HT1080 (cell line): ENCODE data around the gene CDH1. TPM values are rescaled to one million over a fixed set of nuclear protein-coding genes. Genes with fewer than 3 reads are reported as not detected.
A peak's percentile ranks its signal among the peaks of the same experiment; 100 is the strongest.
"Not testable (repeated sequence)": the region's sequence is repeated elsewhere in the genome, so short reads cannot be mapped to it uniquely, and the experiment has no call there.

ENCODE experiments used
- DNase-seq: peaks from one replicate; pipeline ENCODE4 v3.0.0-alpha.2; 2015; ENCODE audit warnings: low read depth
- polyA plus RNA-seq, 2 experiments: library from polyadenylated mRNA; depleted of rRNA; stranded (reverse); fragments of >200 nt; gene quantifications; 2 replicates each; pipeline ENCODE4 v1.2.3, GENCODE V29; 2015
- total RNA-seq: library from RNA; depleted of rRNA; stranded (reverse); fragments of >200 nt; shearing (Covaris generic); gene quantifications from 2 replicates; pipeline ENCODE4 v1.2.3, GENCODE V29; 2014; rRNA removed

The CDH1 gene
- total RNA-seq = not detected in 2 replicates
- not detected in 2 replicates for polyA plus RNA-seq (2015; cell fraction: cytosol; rRNA removed)
- polyA plus RNA-seq (2015; cell fraction: nucleus; rRNA removed) = not detected in 2 replicates

- DNase-seq = no peak
Observed at GRCh38 chr16:68737046-68737729, at the start of gene CDH1. Gene CDH1 (plus strand): TSS chr16:68737292. CDS start chr16:68737416, 124 bp downstream.

GRCh38 chr16:68689921-68690320, 47.2 kb upstream of the CDH1 start:
- DNase-seq = no peak

GRCh38 chr16:68695575-68695974, 41.5 kb upstream of the CDH1 start:
- DNase-seq = no peak

DNA sequence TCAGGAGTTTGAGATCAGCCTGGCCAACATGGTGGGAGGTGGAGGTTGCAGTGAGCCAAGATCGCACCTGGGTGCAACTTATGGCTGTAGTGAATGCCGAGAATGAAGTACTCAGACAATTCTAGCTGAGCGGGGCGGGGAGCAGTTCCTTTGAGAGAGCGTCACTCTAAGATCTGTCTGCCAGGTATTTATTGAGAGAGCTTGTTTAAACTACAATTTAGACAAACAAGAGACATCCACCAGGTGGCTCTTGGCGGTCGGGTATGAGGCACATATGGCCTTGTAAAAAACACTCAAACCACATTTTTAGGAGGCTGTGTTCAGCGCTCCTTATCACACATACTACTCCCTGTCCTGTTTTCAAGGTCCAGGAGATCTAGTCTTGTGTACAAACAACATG, 40.6 kb upstream of the CDH1 start:
- no peak for DNase-seq

- no peak for DNase-seq
Observed at GRCh38 chr16:68698091-68698490, 39.0 kb upstream of the CDH1 start.

GRCh38 chr16:68700120-68700519, 37.0 kb upstream of the CDH1 start:
- no peak for DNase-seq

DNA sequence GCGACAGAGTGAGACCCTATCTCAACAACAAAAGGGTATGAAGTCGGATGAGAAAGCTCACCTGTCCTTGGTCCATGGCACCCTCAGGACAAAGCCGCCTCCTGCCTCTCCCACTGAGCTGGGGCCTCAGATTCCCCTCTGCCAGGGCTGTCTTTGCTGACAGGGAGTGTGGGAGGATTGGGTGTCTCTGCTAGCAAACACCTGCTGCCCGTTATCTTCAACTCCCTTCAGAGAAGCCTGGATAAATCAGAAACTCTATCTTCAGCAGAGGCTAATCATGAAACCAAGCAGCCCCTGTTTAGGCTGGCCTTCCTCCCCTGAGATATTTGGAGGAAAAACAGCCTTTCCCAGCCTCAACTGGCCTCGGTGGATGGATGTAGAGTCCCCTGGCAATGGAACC, 36.3 kb upstream of the CDH1 start:
- no peak for DNase-seq

GRCh38 chr16:68704232-68704867, 32.7 kb upstream of the CDH1 start:
- peak; percentile 67 for DNase-seq

DNA sequence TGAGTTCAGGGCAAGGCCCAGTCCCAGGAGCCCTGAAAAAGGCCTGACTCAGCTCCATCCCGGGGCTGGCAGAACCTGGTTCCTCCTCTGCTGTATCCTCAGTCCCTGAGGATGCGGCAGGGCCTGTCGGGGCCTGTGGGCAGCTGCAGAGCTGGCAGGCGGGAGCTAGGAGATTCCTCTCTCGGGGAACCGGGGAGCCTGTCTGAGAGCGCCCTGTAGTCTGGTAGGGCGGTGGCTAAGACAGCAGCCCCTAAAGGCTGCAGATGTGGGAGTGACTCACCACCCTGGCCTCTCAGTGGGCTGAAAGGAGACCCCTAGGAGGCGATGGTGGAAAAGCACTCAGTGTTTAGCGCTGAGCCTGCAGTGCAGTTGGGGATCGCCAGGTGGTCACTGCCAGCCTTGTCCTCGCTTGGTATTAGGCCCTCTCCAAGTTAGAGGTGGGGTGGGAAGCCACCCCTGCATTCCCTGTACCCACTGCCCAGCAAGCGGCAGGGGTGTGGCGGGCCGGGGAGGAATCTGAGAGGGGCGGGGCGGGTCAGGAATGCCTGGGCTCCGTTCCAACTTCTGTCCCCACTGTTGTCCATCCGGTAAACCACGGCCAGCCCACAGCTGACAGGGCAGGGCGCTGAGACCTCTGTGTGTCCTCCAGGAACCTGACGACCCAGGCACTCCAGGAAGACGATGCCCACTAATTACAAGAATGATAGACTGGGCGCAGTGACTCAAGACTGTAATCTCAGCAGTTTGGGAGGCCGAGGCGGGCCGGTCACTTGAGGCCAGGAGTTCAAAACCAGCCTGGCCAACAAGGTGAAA, 29.5 kb upstream of the CDH1 start:
- DNase-seq = peak; percentile 86

DNA sequence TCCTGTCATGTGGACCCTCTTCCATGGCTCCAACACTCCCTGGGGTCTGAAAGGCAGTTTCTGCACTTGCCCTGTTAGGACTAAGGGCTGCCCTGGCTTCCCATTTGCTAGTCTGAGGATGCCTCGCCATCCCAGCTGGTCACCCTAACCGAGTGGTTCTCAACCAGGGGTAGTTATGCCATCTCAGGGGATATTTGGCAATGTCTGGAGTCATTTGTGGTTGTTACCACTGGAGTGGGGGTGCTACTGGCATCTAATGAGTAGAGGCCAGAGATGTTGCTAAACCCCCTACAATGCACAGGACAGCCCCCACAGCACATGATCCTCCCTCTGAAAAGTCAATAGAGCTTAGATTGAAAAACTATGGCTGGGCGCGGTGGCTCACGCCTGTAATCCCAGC, 26.9 kb upstream of the CDH1 start:
- DNase-seq = no peak

GRCh38 chr16:68711421-68712139, 25.5 kb upstream of the CDH1 start:
- DNase-seq = no peak

- no peak for DNase-seq
Observed at GRCh38 chr16:68713361-68713760, 23.7 kb upstream of the CDH1 start.

DNA sequence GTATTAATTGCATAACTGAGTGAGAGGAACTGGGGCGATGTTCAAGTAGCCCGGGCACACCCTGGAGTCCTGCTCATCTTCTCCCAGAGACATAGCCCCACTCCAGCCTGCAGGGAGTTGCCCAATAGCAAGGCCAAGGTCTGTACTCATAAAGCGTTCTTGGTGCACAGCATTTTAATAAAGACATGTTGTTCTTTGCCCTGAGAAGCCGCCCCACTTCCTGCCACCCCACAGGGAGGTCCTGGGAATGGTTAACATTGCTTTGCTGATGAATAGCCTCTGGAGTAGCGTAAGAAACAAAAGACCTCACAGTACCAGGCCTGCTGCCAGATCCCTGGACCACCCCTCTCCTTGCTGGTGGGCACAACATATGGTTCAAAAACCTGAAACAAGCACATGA, 21.6 kb upstream of the CDH1 start:
- no peak for DNase-seq

GRCh38 chr16:68716516-68716915, 20.6 kb upstream of the CDH1 start:
- not testable (repeated sequence) for DNase-seq

DNA sequence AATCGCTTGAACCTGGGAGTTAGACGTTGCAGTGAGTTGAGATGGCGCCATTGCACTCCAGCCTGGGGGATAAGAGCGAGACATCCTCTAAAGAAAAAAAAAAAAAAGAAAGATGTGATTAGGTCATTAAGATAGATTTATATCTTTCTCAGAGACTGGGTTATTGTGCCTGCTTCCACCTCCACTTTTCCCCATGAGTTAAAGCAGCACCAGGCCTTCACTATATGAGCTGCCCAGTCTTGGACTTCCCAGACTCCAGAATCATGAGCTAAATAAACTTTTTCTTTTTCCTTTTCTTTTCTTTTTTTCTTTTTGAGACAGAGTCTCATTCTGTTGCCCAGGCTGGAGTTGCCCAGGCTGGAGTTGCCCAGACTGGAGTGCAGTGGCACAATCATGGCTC, 19.4 kb upstream of the CDH1 start:
- no peak for DNase-seq

DNA sequence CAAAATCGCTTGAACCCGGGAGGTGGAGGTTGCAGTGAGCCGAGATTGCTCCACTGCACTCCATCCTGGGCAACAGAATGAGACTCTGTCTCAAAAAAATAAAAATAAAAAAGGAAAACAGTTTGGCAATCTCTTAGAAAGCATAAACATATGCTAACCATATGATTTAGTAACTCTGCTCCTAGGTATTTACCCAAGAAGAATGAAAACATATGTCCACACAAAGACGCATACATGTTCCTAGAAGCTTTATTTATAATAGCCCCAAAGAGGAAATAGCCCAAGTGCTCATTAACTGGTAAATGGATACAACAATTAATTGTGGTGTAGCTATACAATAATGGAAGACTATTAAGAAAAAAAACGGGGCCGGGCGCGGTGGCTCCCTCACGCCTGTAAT, 18.5 kb upstream of the CDH1 start:
- DNase-seq = no peak

- DNase-seq = no peak
Observed at GRCh38 chr16:68719993-68720489, 17.1 kb upstream of the CDH1 start.

DNA sequence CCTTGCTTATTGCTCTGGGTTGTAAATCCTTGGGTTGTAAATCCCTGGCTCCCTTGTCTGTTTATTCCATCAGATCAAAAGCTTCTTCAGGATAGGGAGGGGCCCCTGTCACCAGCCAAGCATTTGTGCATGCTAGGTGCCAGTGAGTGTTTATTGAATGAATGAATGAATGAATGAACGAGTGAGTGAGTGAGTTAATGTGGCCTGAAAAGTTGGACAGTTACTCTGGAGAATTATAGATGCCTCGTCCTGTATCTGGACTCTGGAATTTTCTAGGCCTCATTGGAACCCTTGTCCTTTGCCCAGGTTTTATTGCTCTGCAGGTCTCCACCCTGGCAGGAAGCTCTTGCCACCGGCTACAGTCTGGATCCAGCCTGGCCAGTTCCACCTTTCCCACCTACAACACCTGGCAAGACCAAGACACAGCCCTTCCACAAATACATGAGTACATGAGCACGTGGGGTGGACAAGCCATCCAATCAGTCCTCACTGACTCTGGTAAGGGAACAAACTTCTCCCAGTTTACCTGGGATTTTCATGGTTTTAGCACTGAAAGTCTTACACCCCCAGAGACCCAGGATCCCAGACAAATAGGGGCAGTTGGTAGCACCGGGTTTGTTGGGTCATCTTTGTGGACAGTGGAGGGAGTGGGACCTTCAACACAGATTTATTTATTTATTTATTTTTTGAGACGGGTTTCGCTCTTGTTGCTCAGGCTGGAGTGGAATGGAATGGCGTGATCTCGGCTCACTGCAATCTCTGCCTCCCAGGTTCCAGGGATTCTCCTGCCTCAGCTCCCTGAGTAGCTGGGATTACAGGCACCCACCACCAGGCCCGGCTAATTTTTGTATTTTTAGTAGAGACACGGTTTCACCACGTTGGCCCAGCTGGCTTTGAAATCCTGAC, 14.7 kb upstream of the CDH1 start:
- no peak for DNase-seq

GRCh38 chr16:68724797-68725196, 12.3 kb upstream of the CDH1 start:
- no peak for DNase-seq

- DNase-seq = no peak
Observed at GRCh38 chr16:68728523-68728922, 8.6 kb upstream of the CDH1 start.
